Stimulated activated CD8-positive, alpha-beta memory T cell treated with anti-CD3 and anti-CD28 coated beads, Interleukin-7, amount 100 ng/mL, for 24 hours (primary cell): ENCODE results near the gene ALX4.

Experiments
- DNase-seq: peaks from one replicate; pipeline ENCODE4 v3.0.0-alpha.2; 2020; ENCODE audit warnings: low read depth

Gene ALX4

GRCh38 chr11:44267750-44268613 lies 42.0 kb downstream of the ALX4 start:
- DNase-seq = no peak

- no peak for DNase-seq
These were observed 42.8 kb downstream of the ALX4 start for GRCh38 chr11:44267006-44267749.

GRCh38 chr11:44266056-44266780 lies 43.7 kb downstream of the ALX4 start:
- DNase-seq = no peak

GRCh38 chr11:44264761-44265160 lies 45.2 kb downstream of the ALX4 start:
- no peak for DNase-seq

GRCh38 chr11:44264438-44264749 lies 45.5 kb downstream of the ALX4 start:
- no peak for DNase-seq

- DNase-seq = no peak
These were observed 46.1 kb downstream of the ALX4 start for GRCh38 chr11:44263738-44264437.

GRCh38 chr11:44261800-44262591 lies 47.9 kb downstream of the ALX4 start:
- DNase-seq = no peak

GRCh38 chr11:44260081-44260480 lies 49.9 kb downstream of the ALX4 start:
- no peak for DNase-seq

GRCh38 chr11:44258839-44259420 lies 51.0 kb downstream of the ALX4 start:
- no peak for DNase-seq

- DNase-seq = no peak
These were observed 51.8 kb downstream of the ALX4 start for GRCh38 chr11:44258190-44258489.

- DNase-seq = no peak
These were observed 52.4 kb downstream of the ALX4 start for GRCh38 chr11:44257338-44258189.

GRCh38 chr11:44256673-44257291 lies 53.2 kb downstream of the ALX4 start:
- no peak for DNase-seq

GRCh38 chr11:44255406-44256071 lies 54.4 kb downstream of the ALX4 start:
- DNase-seq = no peak

- no peak for DNase-seq
These were observed 56.8 kb downstream of the ALX4 start for GRCh38 chr11:44252999-44253602.

GRCh38 chr11:44250421-44250820 lies 59.5 kb downstream of the ALX4 start:
- DNase-seq = no peak

- no peak for DNase-seq
These were observed 61.8 kb downstream of the ALX4 start for GRCh38 chr11:44248109-44248508.

GRCh38 chr11:44247508-44247907 lies 62.4 kb downstream of the ALX4 start:
- DNase-seq = no peak

GRCh38 chr11:44246726-44247125 lies 63.2 kb downstream of the ALX4 start:
- DNase-seq = no peak
